ENCODE results near the gene LRRC26. TPM values are rescaled to one million over a fixed set of nuclear protein-coding genes. Genes with fewer than 3 reads are reported as not detected.

Gene LRRC26
- total RNA-seq, 1 donor from 2014 or later, result 0.31 TPM

GRCh38 chr9:137181680-137182079 lies 11.8 kb upstream of the LRRC26 start:
- no peak for DNase-seq
- ATAC-seq (ENCODE audit: low read depth), result no peak
- H3K4me3 Mint-ChIP-seq, result no peak overlapping the region
- ChIA-PET CTCF (no interaction called here), POLR2A (interaction anchor here (1.0 kb wide), 1 partner anchor 59 kb away, joined by 4 read pairs; the partner anchor contains the start of gene TUBB4B)
- H3K36me3 Mint-ChIP-seq (ENCODE audit: low read depth), result peaks cover 78% of the 10 kb centered on the region
- no peak for TF ChIP-seq CTCF (IDR thresholded peaks at IDR 0.05)
- intact Hi-C loops (cut with micrococcal nuclease), result no loop called here
- no peaks in the 10 kb centered on the region for H3K27me3 Mint-ChIP-seq
- H3K4me1 Mint-ChIP-seq, result peaks cover 5% of the 10 kb centered on the region
- no peak overlapping the region for H3K27ac Mint-ChIP-seq
- H3K9me3 Mint-ChIP-seq, result no peaks in the 10 kb centered on the region

DNA sequence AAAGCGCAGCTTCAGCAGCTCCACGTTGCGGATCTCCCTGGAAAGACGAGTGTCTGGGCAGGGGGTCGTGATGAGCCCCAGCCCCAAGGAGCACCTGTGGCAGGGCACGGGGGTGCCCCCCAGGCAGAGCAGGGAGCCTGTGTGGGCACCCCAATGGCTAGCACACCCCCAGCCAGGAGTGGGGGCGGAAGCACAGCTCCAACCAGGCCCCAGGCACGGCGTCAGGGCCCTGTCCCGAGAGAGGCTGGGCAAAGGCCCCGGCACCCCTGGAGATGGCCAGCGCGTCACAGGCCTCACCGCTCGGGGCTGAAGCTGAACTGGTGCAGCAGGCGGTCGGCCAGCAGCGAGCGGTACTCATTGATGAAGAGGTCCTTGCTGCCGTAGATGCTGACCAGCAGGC lies 10.6 kb upstream of the LRRC26 start:
- DNase-seq (no peak), ATAC-seq (ENCODE audit: low read depth) (no peak)
- no peak overlapping the region for H3K4me3 Mint-ChIP-seq
- ChIA-PET POLR2A (interaction anchor here (1.0 kb wide), 2 partner anchors 9 to 60 kb away, joined by 3 to 4 read pairs; partner anchors contain the start of genes SSNA1 and TUBB4B), CTCF (no interaction called here)
- peaks cover 69% of the 10 kb centered on the region for H3K36me3 Mint-ChIP-seq (ENCODE audit: low read depth)
- TF ChIP-seq CTCF (IDR thresholded peaks at IDR 0.05), result no peak
- no peaks in the 10 kb centered on the region for H3K4me1 Mint-ChIP-seq
- H3K9me3 Mint-ChIP-seq, result no peaks in the 10 kb centered on the region
- H3K27ac Mint-ChIP-seq, result no peak overlapping the region
- intact Hi-C loops (cut with micrococcal nuclease), result no loop called here
- no peaks in the 10 kb centered on the region for H3K27me3 Mint-ChIP-seq

DNA sequence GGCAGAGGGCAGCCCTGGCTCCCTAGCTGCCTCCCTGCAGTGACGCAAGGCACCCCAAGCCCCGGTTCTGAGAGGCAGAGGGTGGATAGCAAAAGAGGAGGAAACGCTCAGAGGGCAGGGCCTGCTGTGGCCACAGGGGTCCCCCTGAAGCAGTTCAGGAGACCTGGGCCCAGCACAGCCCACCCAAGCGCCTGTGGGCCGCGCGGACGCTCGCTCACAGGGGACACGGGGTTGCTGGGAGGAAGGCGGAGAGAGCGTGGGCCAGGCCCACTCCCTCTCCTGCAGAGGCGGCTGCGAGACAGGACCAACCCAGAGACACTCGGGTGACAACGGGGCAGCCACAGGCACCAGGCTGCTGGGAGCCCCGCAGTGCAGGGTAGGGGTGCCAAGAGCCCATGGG lies 9.9 kb upstream of the LRRC26 start:
- intact Hi-C loops (cut with micrococcal nuclease), result no loop called here
- no peaks in the 10 kb centered on the region for H3K4me1 Mint-ChIP-seq
- ATAC-seq (ENCODE audit: low read depth) (no peak), DNase-seq (no peak)
- POLR2A ChIA-PET, result no interaction called here
- H3K9me3 Mint-ChIP-seq, result no peaks in the 10 kb centered on the region
- H3K27me3 Mint-ChIP-seq, result no peaks in the 10 kb centered on the region
- CTCF ChIA-PET, result no interaction called here
- H3K36me3 Mint-ChIP-seq (ENCODE audit: low read depth), result peaks cover 64% of the 10 kb centered on the region
- no peak overlapping the region for H3K4me3 Mint-ChIP-seq
- H3K27ac Mint-ChIP-seq, result no peak overlapping the region
- no peak for TF ChIP-seq CTCF (IDR thresholded peaks at IDR 0.05)

DNA sequence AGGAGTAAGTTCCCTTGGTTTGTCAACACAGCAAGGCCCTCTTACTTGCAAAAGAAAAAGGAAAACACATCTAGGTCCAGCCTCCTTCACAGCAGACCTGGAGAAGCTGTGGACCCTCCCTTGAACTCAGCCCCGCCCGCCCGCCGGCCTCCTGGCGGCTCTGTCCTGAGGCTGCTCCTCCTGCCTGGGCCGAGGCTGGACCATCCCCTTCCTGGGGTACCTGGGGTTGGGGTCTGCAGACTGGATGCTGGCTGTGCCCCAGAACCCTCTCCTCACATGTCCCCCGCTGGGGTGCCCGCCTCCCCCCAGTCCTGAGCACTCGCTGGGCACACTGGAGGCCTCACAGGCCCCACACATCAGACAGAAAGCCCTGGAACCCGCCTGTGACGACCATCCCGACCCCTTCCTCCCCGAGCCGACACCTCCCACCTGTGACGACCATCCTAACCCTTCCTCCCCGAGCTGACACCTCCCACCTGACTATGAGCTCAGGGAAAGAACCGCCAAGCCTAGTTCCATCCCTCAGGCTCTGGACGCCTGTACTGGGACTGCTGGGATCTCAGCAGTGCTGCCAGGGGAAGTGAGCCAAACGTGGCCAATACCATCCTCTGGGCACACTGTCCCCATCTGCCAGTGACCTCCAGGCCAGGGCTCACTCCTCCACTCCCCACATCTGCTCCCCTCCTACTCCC lies 9.2 kb upstream of the LRRC26 start:
- intact Hi-C loops (cut with micrococcal nuclease), result no loop called here
- no peaks in the 10 kb centered on the region for H3K4me1 Mint-ChIP-seq
- no peak for TF ChIP-seq CTCF (IDR thresholded peaks at IDR 0.05)
- ChIA-PET CTCF (no interaction called here), POLR2A (no interaction called here)
- no peaks in the 10 kb centered on the region for H3K27me3 Mint-ChIP-seq
- no peaks in the 10 kb centered on the region for H3K9me3 Mint-ChIP-seq
- peaks cover 57% of the 10 kb centered on the region for H3K36me3 Mint-ChIP-seq (ENCODE audit: low read depth)
- H3K27ac Mint-ChIP-seq, result no peak overlapping the region
- DNase-seq, result no peak
- no peak overlapping the region for H3K4me3 Mint-ChIP-seq
- no peak for ATAC-seq (ENCODE audit: low read depth)

DNA sequence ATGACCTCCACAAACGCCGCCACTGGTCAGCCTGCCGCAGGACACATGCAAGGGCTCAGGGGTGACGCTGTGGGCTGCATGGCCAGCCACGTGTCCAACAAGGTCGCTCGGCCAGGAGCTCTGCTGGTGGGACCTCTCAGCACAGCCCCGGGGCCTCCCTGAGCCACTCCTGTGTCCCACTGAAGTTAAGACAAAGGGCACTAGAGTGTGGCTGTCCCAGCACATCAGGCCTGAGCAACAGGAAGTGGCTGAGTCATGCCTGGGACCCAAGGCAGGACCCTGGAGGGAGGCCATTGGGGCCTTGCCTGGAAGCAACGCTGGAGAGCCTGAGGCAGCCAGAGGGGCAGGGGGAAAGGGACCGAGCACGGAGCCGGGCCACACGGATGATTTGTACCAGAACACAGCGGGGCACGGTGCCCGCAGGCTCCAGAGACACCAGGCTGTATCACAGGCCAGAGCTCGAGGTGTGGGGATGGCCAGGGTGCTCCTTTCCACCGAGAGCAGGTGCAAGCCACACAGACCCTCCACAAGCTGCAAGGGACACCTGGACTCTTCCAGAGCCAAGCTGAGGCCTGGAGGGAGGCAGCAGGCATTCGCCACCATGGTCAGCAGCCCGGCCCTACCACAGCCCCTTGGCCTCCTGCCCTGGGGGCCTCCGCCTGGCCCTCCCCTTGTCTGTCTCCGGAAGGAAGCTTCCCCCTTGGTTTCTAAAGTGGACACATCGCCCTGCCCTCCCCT lies 8.5 kb upstream of the LRRC26 start:
- ATAC-seq (ENCODE audit: low read depth) (no peak), DNase-seq (no peak)
- ChIA-PET POLR2A (no interaction called here), CTCF (no interaction called here)
- no peak overlapping the region for H3K27ac Mint-ChIP-seq
- no peaks in the 10 kb centered on the region for H3K9me3 Mint-ChIP-seq
- TF ChIP-seq CTCF (IDR thresholded peaks at IDR 0.05), result no peak
- H3K4me1 Mint-ChIP-seq, result no peaks in the 10 kb centered on the region
- H3K4me3 Mint-ChIP-seq, result no peak overlapping the region
- intact Hi-C loops (cut with micrococcal nuclease), result no loop called here
- peaks cover 50% of the 10 kb centered on the region for H3K36me3 Mint-ChIP-seq (ENCODE audit: low read depth)
- no peaks in the 10 kb centered on the region for H3K27me3 Mint-ChIP-seq

Data from activated B cell treated with CpG ODN at 0.5 μM for 24 hours (primary cell).